Measurements from ENCODE around the gene MICU1. TPM values are rescaled to one million over a fixed set of nuclear protein-coding genes. Genes with fewer than 3 reads are reported as not detected.
"Not testable (repeated sequence)": the region's sequence is repeated elsewhere in the genome, so short reads cannot be mapped to it uniquely, and the experiment has no call there.

The MICU1 gene
- polyA plus RNA-seq, 1 donor, result 79.2 TPM

- no peak for DNase-seq
Observed at GRCh38 chr10:72455889-72456595, 169.8 kb downstream of the MICU1 start.

- DNase-seq, result no peak
Observed at GRCh38 chr10:72449941-72450441, 175.9 kb downstream of the MICU1 start.

- no peak for DNase-seq
Observed at GRCh38 chr10:72445851-72446250, 180.0 kb downstream of the MICU1 start.

GRCh38 chr10:72442969-72443368 is 182.9 kb downstream of the MICU1 start:
- not testable (repeated sequence) for DNase-seq

- no peak for DNase-seq
Observed at GRCh38 chr10:72435570-72435969, 190.3 kb downstream of the MICU1 start.

GRCh38 chr10:72430936-72431335 is 194.9 kb downstream of the MICU1 start:
- not testable (repeated sequence) for DNase-seq

- no peak for DNase-seq
Observed at GRCh38 chr10:72429931-72430330, 195.9 kb downstream of the MICU1 start.

GRCh38 chr10:72426986-72427385 is 198.9 kb downstream of the MICU1 start:
- DNase-seq, result peak; percentile 12

- no peak for DNase-seq
Observed at GRCh38 chr10:72425133-72425532, 200.7 kb downstream of the MICU1 start.

GRCh38 chr10:72424561-72424960 is 201.3 kb downstream of the MICU1 start:
- no peak for DNase-seq

GRCh38 chr10:72423426-72423825 is 202.5 kb downstream of the MICU1 start:
- DNase-seq, result no peak

GRCh38 chr10:72421885-72422540 is 203.9 kb downstream of the MICU1 start:
- no peak for DNase-seq

- no peak for DNase-seq
Observed at GRCh38 chr10:72419241-72419640, 206.6 kb downstream of the MICU1 start.

- no peak for DNase-seq
Observed at GRCh38 chr10:72418679-72419078, 207.2 kb downstream of the MICU1 start.

GRCh38 chr10:72417971-72418370 is 207.9 kb downstream of the MICU1 start:
- no peak for DNase-seq

- DNase-seq, result no peak
Observed at GRCh38 chr10:72416661-72417060, 209.2 kb downstream of the MICU1 start.

- no peak for DNase-seq
Observed at GRCh38 chr10:72414642-72415041, 211.2 kb downstream of the MICU1 start.

GRCh38 chr10:72409167-72409566 is 216.7 kb downstream of the MICU1 start:
- no peak for DNase-seq

- no peak for DNase-seq
Observed at GRCh38 chr10:72407927-72408600, 217.8 kb downstream of the MICU1 start.

- no peak for DNase-seq
Observed at GRCh38 chr10:72407471-72407870, 218.4 kb downstream of the MICU1 start.

GRCh38 chr10:72395581-72395980 is 230.3 kb downstream of the MICU1 start:
- not testable (repeated sequence) for DNase-seq

GRCh38 chr10:72392571-72392970 is 233.3 kb downstream of the MICU1 start:
- DNase-seq, result no peak

- no peak for DNase-seq
Observed at GRCh38 chr10:72390764-72391163, 235.1 kb downstream of the MICU1 start.

Data from left kidney (tissue), 2 donors.